ENCODE measurements around the gene ACYP1. TPM values are rescaled to one million over a fixed set of nuclear protein-coding genes. Genes with fewer than 3 reads are reported as not detected.

ACYP1 gene
- total and polyA plus RNA-seq, 9 donors = 13.0 to 24.6 (median 15.5) TPM

- WGBS (ENCODE audit: insufficient coverage) = 86% methylated on average over 1 of the region's 2 CpGs
- DNase-seq = no peak
- H3K36me3 ChIP-seq (ENCODE audit: control insufficient read depth, insufficient read depth, low read length) = peaks cover 54% of the 10 kb centered on the region
- peaks cover 2% of the 10 kb centered on the region for H3K4me1 ChIP-seq (ENCODE audit: control insufficient read depth, insufficient read depth, low read length)
- H3K4me3 ChIP-seq (ENCODE audit: low read length) = no peak overlapping the region
- no peak overlapping the region for H3K27ac ChIP-seq (ENCODE audit: low read length)
- H3K9me3 ChIP-seq (replicated peaks; ENCODE audit: control insufficient read depth, low read depth, low read length) = no peaks in the 10 kb centered on the region
- no peaks in the 10 kb centered on the region for H3K27me3 ChIP-seq (ENCODE audit: control insufficient read depth, insufficient read depth, low read length)
Measured at GRCh38 chr14:75092698-75093097, 28.9 kb upstream of the ACYP1 start.

DNA sequence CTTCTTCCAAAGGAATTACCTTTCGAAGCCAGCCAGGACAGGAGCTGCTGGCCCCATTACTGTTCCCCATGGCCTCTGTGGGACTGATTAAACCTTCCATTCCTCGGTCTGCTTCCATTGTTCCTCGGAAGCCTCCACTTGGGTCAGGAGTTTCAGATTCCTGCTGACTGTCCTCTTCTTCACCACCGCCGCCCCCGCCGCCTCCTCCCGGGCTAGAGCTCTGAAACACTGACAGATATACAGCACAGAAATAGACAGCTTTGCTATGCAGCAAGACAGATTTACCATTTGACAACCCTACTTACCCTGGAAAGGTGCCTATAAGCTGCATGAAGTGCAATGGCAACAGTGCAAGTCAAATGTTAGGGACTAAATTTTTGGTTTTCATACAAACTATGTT, 27.4 kb upstream of the ACYP1 start:
- Histone ChIP-seq H3K36me3 (ENCODE audit: control insufficient read depth, insufficient read depth, low read length) (peaks cover 52% of the 10 kb centered on the region), H3K4me3 (ENCODE audit: low read length) (no peak overlapping the region), H3K4me1 (ENCODE audit: control insufficient read depth, insufficient read depth, low read length) (no peaks in the 10 kb centered on the region), H3K27me3 (ENCODE audit: control insufficient read depth, insufficient read depth, low read length) (no peaks in the 10 kb centered on the region), H3K9me3 (replicated peaks; ENCODE audit: control insufficient read depth, low read depth, low read length) (no peaks in the 10 kb centered on the region), H3K27ac (ENCODE audit: low read length) (no peak overlapping the region)
- DNase-seq = no peak
- 55% methylated on average over 2 of the region's 8 CpGs for WGBS (ENCODE audit: insufficient coverage)

GRCh38 chr14:75090353-75090752, 26.5 kb upstream of the ACYP1 start:
- peaks cover 48% of the 10 kb centered on the region for H3K36me3 ChIP-seq (ENCODE audit: control insufficient read depth, insufficient read depth, low read length)
- H3K4me1 ChIP-seq (ENCODE audit: control insufficient read depth, insufficient read depth, low read length) = no peaks in the 10 kb centered on the region
- H3K27me3 ChIP-seq (ENCODE audit: control insufficient read depth, insufficient read depth, low read length) = no peaks in the 10 kb centered on the region
- H3K27ac ChIP-seq (ENCODE audit: low read length) = no peak overlapping the region
- no peak overlapping the region for H3K4me3 ChIP-seq (ENCODE audit: low read length)
- H3K9me3 ChIP-seq (replicated peaks; ENCODE audit: control insufficient read depth, low read depth, low read length) = no peaks in the 10 kb centered on the region
- DNase-seq = no peak
- 81% methylated on average over 3 of the region's 3 CpGs for WGBS (ENCODE audit: insufficient coverage)

GRCh38 chr14:75088566-75089373, 24.9 kb upstream of the ACYP1 start:
- WGBS (ENCODE audit: insufficient coverage) = 69% methylated on average over 3 of the region's 7 CpGs
- no peaks in the 10 kb centered on the region for H3K4me1 ChIP-seq (ENCODE audit: control insufficient read depth, insufficient read depth, low read length)
- no peaks in the 10 kb centered on the region for H3K27me3 ChIP-seq (ENCODE audit: control insufficient read depth, insufficient read depth, low read length)
- peaks cover 56% of the 10 kb centered on the region for H3K36me3 ChIP-seq (ENCODE audit: control insufficient read depth, insufficient read depth, low read length)
- no peak overlapping the region for H3K27ac ChIP-seq (ENCODE audit: low read length)
- peak; percentile 82 for DNase-seq
- H3K4me3 ChIP-seq (ENCODE audit: low read length) = no peak overlapping the region
- no peaks in the 10 kb centered on the region for H3K9me3 ChIP-seq (replicated peaks; ENCODE audit: control insufficient read depth, low read depth, low read length)

GRCh38 chr14:75088153-75088552, 24.3 kb upstream of the ACYP1 start:
- H3K36me3 ChIP-seq (ENCODE audit: control insufficient read depth, insufficient read depth, low read length) = peaks cover 59% of the 10 kb centered on the region

GRCh38 chr14:75084513-75084912, 20.7 kb upstream of the ACYP1 start:
- Histone ChIP-seq H3K36me3 (ENCODE audit: control insufficient read depth, insufficient read depth, low read length) (peaks cover 43% of the 10 kb centered on the region), H3K4me1 (ENCODE audit: control insufficient read depth, insufficient read depth, low read length) (peaks cover 4% of the 10 kb centered on the region), H3K4me3 (ENCODE audit: low read length) (no peak overlapping the region), H3K9me3 (replicated peaks; ENCODE audit: control insufficient read depth, low read depth, low read length) (no peaks in the 10 kb centered on the region), H3K27me3 (ENCODE audit: control insufficient read depth, insufficient read depth, low read length) (no peaks in the 10 kb centered on the region), H3K27ac (ENCODE audit: low read length) (no peak overlapping the region)
- WGBS (ENCODE audit: insufficient coverage) = 67% methylated on average over 3 of the region's 5 CpGs
- DNase-seq = no peak

More at GRCh38 chr14:75088153-75088552, 24.3 kb upstream of the ACYP1 start:
- H3K4me3 ChIP-seq (ENCODE audit: low read length) = no peak overlapping the region
- no peak overlapping the region for H3K27ac ChIP-seq (ENCODE audit: low read length)
- H3K27me3 ChIP-seq (ENCODE audit: control insufficient read depth, insufficient read depth, low read length) = no peaks in the 10 kb centered on the region
- no peaks in the 10 kb centered on the region for H3K4me1 ChIP-seq (ENCODE audit: control insufficient read depth, insufficient read depth, low read length)
- DNase-seq = no peak
- H3K9me3 ChIP-seq (replicated peaks; ENCODE audit: control insufficient read depth, low read depth, low read length) = no peaks in the 10 kb centered on the region
- WGBS (ENCODE audit: insufficient coverage) = 85% methylated on average over 2 of the region's 2 CpGs

DNA sequence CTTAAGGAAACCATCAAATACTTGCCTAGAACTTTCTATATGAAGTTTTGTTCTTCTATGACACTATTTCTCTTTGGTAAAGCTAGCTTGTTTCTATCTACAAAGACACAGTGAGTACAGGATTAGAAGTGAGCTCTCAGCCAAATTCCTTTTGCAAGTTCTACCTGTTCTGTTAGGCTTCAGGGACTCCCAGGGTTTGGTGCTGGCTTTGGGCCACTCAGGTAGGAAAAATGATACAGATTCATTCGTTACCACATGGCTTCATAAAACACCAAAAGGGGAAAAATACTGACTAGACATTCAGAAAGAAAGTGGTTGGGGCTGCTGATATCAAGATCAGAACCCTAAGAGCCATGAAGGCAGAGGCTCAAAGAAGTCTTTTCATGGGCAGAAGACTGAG, 19.4 kb upstream of the ACYP1 start:
- Histone ChIP-seq H3K36me3 (ENCODE audit: control insufficient read depth, insufficient read depth, low read length) (peaks cover 39% of the 10 kb centered on the region), H3K27ac (ENCODE audit: low read length) (no peak overlapping the region), H3K9me3 (replicated peaks; ENCODE audit: control insufficient read depth, low read depth, low read length) (no peaks in the 10 kb centered on the region), H3K27me3 (ENCODE audit: control insufficient read depth, insufficient read depth, low read length) (no peaks in the 10 kb centered on the region), H3K4me1 (ENCODE audit: control insufficient read depth, insufficient read depth, low read length) (peaks cover 4% of the 10 kb centered on the region), H3K4me3 (ENCODE audit: low read length) (no peak overlapping the region)
- no CpG with 5 or more reads among the region's 1 CpG for WGBS (ENCODE audit: insufficient coverage)
- DNase-seq = no peak

DNA sequence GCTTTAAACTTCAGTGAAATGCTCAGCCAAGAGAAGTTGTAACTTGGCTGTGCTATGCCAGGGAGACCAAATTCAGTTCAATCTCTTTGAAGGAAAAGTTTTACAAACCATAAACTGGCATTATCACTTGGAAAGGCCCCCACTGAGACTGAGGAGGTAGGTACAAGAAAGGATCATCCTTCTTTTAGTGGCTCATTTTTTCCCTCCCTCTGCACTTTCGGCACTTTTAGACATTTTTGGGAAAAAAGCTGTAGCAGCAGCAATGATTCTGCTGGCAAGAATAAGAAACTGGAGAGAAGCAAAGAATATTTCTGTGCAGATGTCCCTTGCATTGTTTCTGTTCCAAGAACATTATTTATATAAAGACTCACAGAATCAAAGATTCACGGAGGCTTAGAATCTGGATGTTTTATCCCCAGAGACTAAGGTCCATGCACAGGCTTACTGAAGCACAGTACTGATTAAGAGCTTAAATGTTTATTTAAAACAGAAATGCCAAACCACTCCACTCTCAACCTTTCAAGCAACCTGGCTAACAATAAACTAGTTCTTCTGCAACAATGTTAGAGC, 17.9 kb upstream of the ACYP1 start:
- WGBS (ENCODE audit: insufficient coverage) = no CpG with 5 or more reads among the region's 2 CpGs
- Histone ChIP-seq H3K27me3 (ENCODE audit: control insufficient read depth, insufficient read depth, low read length) (no peaks in the 10 kb centered on the region), H3K36me3 (ENCODE audit: control insufficient read depth, insufficient read depth, low read length) (peaks cover 29% of the 10 kb centered on the region), H3K9me3 (replicated peaks; ENCODE audit: control insufficient read depth, low read depth, low read length) (no peaks in the 10 kb centered on the region), H3K4me1 (ENCODE audit: control insufficient read depth, insufficient read depth, low read length) (peaks cover 4% of the 10 kb centered on the region), H3K27ac (ENCODE audit: low read length) (peak overlapping the region; percentile 85), H3K4me3 (ENCODE audit: low read length) (no peak overlapping the region)
- DNase-seq = peak; percentile 91

DNA sequence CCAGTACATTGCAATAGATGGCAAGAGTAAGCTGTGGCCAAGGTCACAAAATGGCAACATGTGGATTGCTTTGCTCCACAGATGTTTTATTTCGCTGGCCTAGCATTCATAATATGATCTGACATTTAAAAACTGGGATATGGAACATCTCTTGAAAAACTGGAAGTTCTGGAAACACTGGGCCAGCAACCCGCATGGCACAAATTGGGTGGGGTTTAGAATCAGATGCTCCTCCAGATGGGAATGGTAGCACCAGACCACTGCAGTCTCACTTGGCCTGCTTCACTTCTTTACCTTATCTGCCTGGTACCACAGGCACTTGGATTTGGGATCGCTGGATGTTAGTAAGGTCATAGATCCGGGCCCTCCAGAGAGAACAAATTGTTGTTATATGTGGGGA, 15.7 kb upstream of the ACYP1 start:
- Histone ChIP-seq H3K9me3 (replicated peaks; ENCODE audit: control insufficient read depth, low read depth, low read length) (no peaks in the 10 kb centered on the region), H3K4me3 (ENCODE audit: low read length) (no peak overlapping the region), H3K4me1 (ENCODE audit: control insufficient read depth, insufficient read depth, low read length) (peaks cover 4% of the 10 kb centered on the region), H3K27me3 (ENCODE audit: control insufficient read depth, insufficient read depth, low read length) (no peaks in the 10 kb centered on the region), H3K27ac (ENCODE audit: low read length) (no peak overlapping the region), H3K36me3 (ENCODE audit: control insufficient read depth, insufficient read depth, low read length) (peaks cover 15% of the 10 kb centered on the region)
- DNase-seq = no peak
- WGBS (ENCODE audit: insufficient coverage) = 86% methylated on average over 1 of the region's 4 CpGs

DNA sequence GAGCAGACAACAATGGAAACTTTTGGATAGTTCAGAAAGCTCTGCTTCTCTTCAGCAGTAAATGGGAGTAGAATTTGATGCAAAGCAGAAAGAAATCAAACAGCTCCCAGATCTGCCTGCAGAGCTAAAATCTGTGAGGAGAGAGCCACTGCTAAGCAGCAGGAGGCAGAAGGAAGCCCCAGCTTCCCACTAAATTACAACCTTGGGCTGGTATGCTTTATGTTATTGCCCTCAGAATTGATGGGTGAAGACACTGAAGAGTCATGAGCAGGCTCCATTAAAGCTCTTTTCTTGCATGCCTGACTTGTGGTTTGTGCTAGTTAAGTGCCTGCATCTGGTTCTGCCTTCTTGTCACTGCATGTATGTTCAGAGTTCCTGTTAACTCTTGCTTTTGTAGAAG, 14.0 kb upstream of the ACYP1 start:
- Histone ChIP-seq H3K27ac (ENCODE audit: low read length) (no peak overlapping the region), H3K36me3 (ENCODE audit: control insufficient read depth, insufficient read depth, low read length) (peaks cover under 1% of the 10 kb centered on the region), H3K4me1 (ENCODE audit: control insufficient read depth, insufficient read depth, low read length) (peaks cover 4% of the 10 kb centered on the region), H3K9me3 (replicated peaks; ENCODE audit: control insufficient read depth, low read depth, low read length) (no peaks in the 10 kb centered on the region), H3K27me3 (ENCODE audit: control insufficient read depth, insufficient read depth, low read length) (no peaks in the 10 kb centered on the region), H3K4me3 (ENCODE audit: low read length) (no peak overlapping the region)
- DNase-seq = no peak
